ENCODE measurements around the gene PGRMC2.

Gene PGRMC2

GRCh38 chr4:128292349-128292748, 4.7 kb upstream of the PGRMC2 start:
- H3K27me3 ChIP-seq (ENCODE audit: control insufficient read depth, low read length), result no peaks in the 10 kb centered on the region
- no peak for TF ChIP-seq CTCF (IDR thresholded peaks at IDR 0.05; ENCODE audit: low read depth, low read length, poor library complexity, severe bottlenecking)
- no peak for TF ChIP-seq EZH2phosphoT487 (IDR thresholded peaks at IDR 0.05; ENCODE audit: borderline replicate concordance, low read length)
- H3K4me3 ChIP-seq (ENCODE audit: low read length), result no peak overlapping the region
- H3K79me2 ChIP-seq (ENCODE audit: control insufficient read depth, low read length), result peaks cover 20% of the 10 kb centered on the region
- H3K4me1 ChIP-seq (ENCODE audit: control insufficient read depth, low read length), result peaks cover 7% of the 10 kb centered on the region
- H3K27ac ChIP-seq (ENCODE audit: low read depth, low read length), result no peak overlapping the region
- H3K9me3 ChIP-seq (ENCODE audit: control insufficient read depth, insufficient read depth, low read length), result no peaks in the 10 kb centered on the region
- peaks cover 8% of the 10 kb centered on the region for H3K36me3 ChIP-seq (ENCODE audit: control insufficient read depth, low read length)
- no peaks in the 10 kb centered on the region for H3F3A ChIP-seq (ENCODE audit: control insufficient read depth, insufficient read depth)
- H3K4me2 ChIP-seq (ENCODE audit: low read length), result no peak overlapping the region
- no peaks in the 10 kb centered on the region for H3K9me2 ChIP-seq (replicated peaks; ENCODE audit: control insufficient read depth, low read length)
- no peaks in the 10 kb centered on the region for H4K20me1 ChIP-seq (ENCODE audit: control insufficient read depth, insufficient read depth, low read depth, low read length)

- Histone ChIP-seq H3K36me3 (ENCODE audit: control insufficient read depth, low read length) (peaks cover 12% of the 10 kb centered on the region), H3K4me2 (ENCODE audit: low read length) (no peak overlapping the region), H3K27ac (ENCODE audit: low read depth, low read length) (no peak overlapping the region), H3K9me2 (replicated peaks; ENCODE audit: control insufficient read depth, low read length) (no peaks in the 10 kb centered on the region), H3K9me3 (ENCODE audit: control insufficient read depth, insufficient read depth, low read length) (no peaks in the 10 kb centered on the region), H3K27me3 (ENCODE audit: control insufficient read depth, low read length) (no peaks in the 10 kb centered on the region), H3F3A (ENCODE audit: control insufficient read depth, insufficient read depth) (no peaks in the 10 kb centered on the region), H3K4me1 (ENCODE audit: control insufficient read depth, low read length) (peaks cover 11% of the 10 kb centered on the region), H3K79me2 (ENCODE audit: control insufficient read depth, low read length) (peaks cover 33% of the 10 kb centered on the region), H3K4me3 (ENCODE audit: low read length) (no peak overlapping the region), H4K20me1 (ENCODE audit: control insufficient read depth, insufficient read depth, low read depth, low read length) (peaks cover 8% of the 10 kb centered on the region)
- TF ChIP-seq EZH2phosphoT487 (IDR thresholded peaks at IDR 0.05; ENCODE audit: borderline replicate concordance, low read length) (no peak), CTCF (IDR thresholded peaks at IDR 0.05; ENCODE audit: low read depth, low read length, poor library complexity, severe bottlenecking) (no peak)
These were observed 3.5 kb upstream of the PGRMC2 start for GRCh38 chr4:128291096-128291495.

GRCh38 chr4:128290526-128290925, 2.9 kb upstream of the PGRMC2 start:
- Histone ChIP-seq H3K79me2 (ENCODE audit: control insufficient read depth, low read length) (peaks cover 38% of the 10 kb centered on the region), H3K27ac (ENCODE audit: low read depth, low read length) (no peak overlapping the region), H4K20me1 (ENCODE audit: control insufficient read depth, insufficient read depth, low read depth, low read length) (peaks cover 13% of the 10 kb centered on the region), H3F3A (ENCODE audit: control insufficient read depth, insufficient read depth) (no peaks in the 10 kb centered on the region), H3K4me3 (ENCODE audit: low read length) (no peak overlapping the region), H3K27me3 (ENCODE audit: control insufficient read depth, low read length) (no peaks in the 10 kb centered on the region), H3K36me3 (ENCODE audit: control insufficient read depth, low read length) (peaks cover 17% of the 10 kb centered on the region), H3K9me2 (replicated peaks; ENCODE audit: control insufficient read depth, low read length) (no peaks in the 10 kb centered on the region), H3K9me3 (ENCODE audit: control insufficient read depth, insufficient read depth, low read length) (no peaks in the 10 kb centered on the region), H3K4me1 (ENCODE audit: control insufficient read depth, low read length) (peaks cover 17% of the 10 kb centered on the region), H3K4me2 (ENCODE audit: low read length) (no peak overlapping the region)
- no peak for TF ChIP-seq CTCF (IDR thresholded peaks at IDR 0.05; ENCODE audit: low read depth, low read length, poor library complexity, severe bottlenecking)
- no peak for TF ChIP-seq EZH2phosphoT487 (IDR thresholded peaks at IDR 0.05; ENCODE audit: borderline replicate concordance, low read length)
